SK-N-SH treated with all-trans-retinoic acid at 6 μM for 48 hours (cell line): ENCODE results near the gene UBQLN3.

Source experiments
- ATAC-seq: fragments of 200-7000 bp; cut with Tn5 transposase; 3 replicates; pipeline ENCODE4 v1.9.1; 2020; ENCODE audit warnings: mild to moderate bottlenecking, moderate library complexity
- BACH2 ChIP-seq: fragments of 250-450 bp; sonication (Bioruptor Pico); IDR thresholded peaks from 2 replicates; pipeline ENCODE4 v1.9.0; 2021; ENCODE audit warnings: mild to moderate bottlenecking, borderline replicate concordance
- CREB5 ChIP-seq: fragments of 250-450 bp; sonication (Bioruptor Pico); IDR thresholded peaks from 2 replicates; pipeline ENCODE4 v1.5.1; 2020; ENCODE audit warnings: low read depth, mild to moderate bottlenecking, moderate library complexity
- CSDC2 ChIP-seq: fragments of 250-450 bp; sonication (Bioruptor Pico); IDR thresholded peaks from 2 replicates; pipeline ENCODE4 v1.5.0; 2020; ENCODE audit warnings: mild to moderate bottlenecking, moderate library complexity
- ESRRG ChIP-seq: fragments of 250-450 bp; sonication (Bioruptor Pico); IDR thresholded peaks from 2 replicates; pipeline ENCODE4 v1.6.1; 2021; ENCODE audit warnings: mild to moderate bottlenecking
- GLIS3 ChIP-seq: fragments of 250-450 bp; sonication (Bioruptor Pico); IDR thresholded peaks from 2 replicates; pipeline ENCODE4 v1.5.0; 2020; ENCODE audit warnings: mild to moderate bottlenecking, moderate library complexity
- OSR1 ChIP-seq: fragments of 250-450 bp; sonication (Bioruptor Pico); IDR thresholded peaks from 2 replicates; pipeline ENCODE4 v1.8.0; 2022; ENCODE audit warnings: moderate library complexity, mild to moderate bottlenecking, inconsistent platforms
- POU6F1 ChIP-seq: fragments of 250-450 bp; sonication (Bioruptor Pico); IDR thresholded peaks from 2 replicates; pipeline ENCODE4 v1.8.0; 2021; ENCODE audit warnings: low read depth, mild to moderate bottlenecking, moderate library complexity, borderline replicate concordance
- PPARA ChIP-seq: fragments of 250-450 bp; sonication (Bioruptor Pico); IDR thresholded peaks from 2 replicates; pipeline ENCODE4 v1.5.0; 2020; ENCODE audit warnings: mild to moderate bottlenecking, borderline replicate concordance
- RARB ChIP-seq: fragments of 250-450 bp; sonication (Bioruptor Pico); IDR thresholded peaks from 2 replicates; pipeline ENCODE4 v1.8.0; 2021; ENCODE audit warnings: mild to moderate bottlenecking, moderate library complexity
- SNAI2 ChIP-seq: fragments of 250-450 bp; sonication (Bioruptor Pico); IDR thresholded peaks from 2 replicates; pipeline ENCODE4 v1.5.0; 2020; ENCODE audit warnings: mild to moderate bottlenecking, moderate library complexity
- TCF4 ChIP-seq: fragments of 250-450 bp; sonication (Bioruptor Pico); IDR thresholded peaks from 2 replicates; pipeline ENCODE4 v1.8.0; 2021; ENCODE audit warnings: mild to moderate bottlenecking, moderate library complexity, borderline replicate concordance
- ZC3H10 ChIP-seq: fragments of 250-450 bp; sonication (Bioruptor Pico); IDR thresholded peaks from 2 replicates; pipeline ENCODE4 v1.5.1; 2021; ENCODE audit warnings: mild to moderate bottlenecking, moderate library complexity
- ZFP3 ChIP-seq: fragments of 250-450 bp; sonication (Bioruptor Pico); IDR thresholded peaks from 2 replicates; pipeline ENCODE4 v1.5.0; 2020; ENCODE audit warnings: mild to moderate bottlenecking, moderate library complexity
- ZFP30 ChIP-seq: fragments of 450-650 bp; formaldehyde crosslinking; IDR thresholded peaks from 2 replicates; pipeline ENCODE4 v1.5.0; 2022; ENCODE audit warnings: mild to moderate bottlenecking, moderate library complexity
- ZNF70 ChIP-seq: fragments of 450-650 bp; formaldehyde crosslinking; IDR thresholded peaks from 2 replicates; pipeline ENCODE4 v1.5.0; 2020; ENCODE audit warnings: mild to moderate bottlenecking, moderate library complexity
- ZNF8 ChIP-seq: fragments of 450-650 bp; formaldehyde crosslinking; IDR thresholded peaks from 2 replicates; pipeline ENCODE4 v1.5.0; 2020; ENCODE audit warnings: mild to moderate bottlenecking, moderate library complexity
- TF ChIP-seq, protein P1 (sequence below): fragments of 250-450 bp; sonication (Bioruptor Pico); IDR thresholded peaks from 2 replicates; pipeline ENCODE4 v1.8.0; 2020; ENCODE audit warnings: mild to moderate bottlenecking, moderate library complexity, borderline replicate concordance
- TF ChIP-seq, protein P2 (sequence below): fragments of 250-450 bp; sonication (Bioruptor Pico); IDR thresholded peaks from 2 replicates; pipeline ENCODE4 v1.5.0; 2020; ENCODE audit warnings: mild to moderate bottlenecking, moderate library complexity
- TF ChIP-seq, protein P3 (sequence below): fragments of 250-450 bp; sonication (Bioruptor Pico); IDR thresholded peaks from 2 replicates; pipeline ENCODE4 v1.5.1; 2021; ENCODE audit warnings: mild to moderate bottlenecking, moderate library complexity

UBQLN3 gene

GRCh38 chr11:5473921-5474320 lies 35.8 kb downstream of the UBQLN3 start:
- ATAC-seq = no peak

GRCh38 chr11:5467527-5467926 lies 42.2 kb downstream of the UBQLN3 start:
- no peak for ATAC-seq
- TF ChIP-seq GLIS3 (CRISPR knock-in tag) = no peak
- no peak for TF ChIP-seq ZC3H10 (CRISPR knock-in tag)
- no peak for TF ChIP-seq TCF4 (CRISPR knock-in tag)

More at GRCh38 chr11:5473921-5474320, 35.8 kb downstream of the UBQLN3 start:
- TF ChIP-seq POU6F1 (no peak), ZNF8 (CRISPR knock-in tag) (no peak), ZC3H10 (CRISPR knock-in tag) (no peak), GLIS3 (CRISPR knock-in tag) (no peak), BACH2 (CRISPR knock-in tag) (no peak), CREB5 (CRISPR knock-in tag) (no peak), TCF4 (CRISPR knock-in tag) (no peak), SNAI2 (CRISPR knock-in tag) (no peak)
- TF ChIP-seq, protein P1, sequence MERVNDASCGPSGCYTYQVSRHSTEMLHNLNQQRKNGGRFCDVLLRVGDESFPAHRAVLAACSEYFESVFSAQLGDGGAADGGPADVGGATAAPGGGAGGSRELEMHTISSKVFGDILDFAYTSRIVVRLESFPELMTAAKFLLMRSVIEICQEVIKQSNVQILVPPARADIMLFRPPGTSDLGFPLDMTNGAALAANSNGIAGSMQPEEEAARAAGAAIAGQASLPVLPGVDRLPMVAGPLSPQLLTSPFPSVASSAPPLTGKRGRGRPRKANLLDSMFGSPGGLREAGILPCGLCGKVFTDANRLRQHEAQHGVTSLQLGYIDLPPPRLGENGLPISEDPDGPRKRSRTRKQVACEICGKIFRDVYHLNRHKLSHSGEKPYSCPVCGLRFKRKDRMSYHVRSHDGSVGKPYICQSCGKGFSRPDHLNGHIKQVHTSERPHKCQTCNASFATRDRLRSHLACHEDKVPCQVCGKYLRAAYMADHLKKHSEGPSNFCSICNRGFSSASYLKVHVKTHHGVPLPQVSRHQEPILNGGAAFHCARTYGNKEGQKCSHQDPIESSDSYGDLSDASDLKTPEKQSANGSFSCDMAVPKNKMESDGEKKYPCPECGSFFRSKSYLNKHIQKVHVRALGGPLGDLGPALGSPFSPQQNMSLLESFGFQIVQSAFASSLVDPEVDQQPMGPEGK (CRISPR knock-in tag) = no peak
- TF ChIP-seq, protein P2, sequence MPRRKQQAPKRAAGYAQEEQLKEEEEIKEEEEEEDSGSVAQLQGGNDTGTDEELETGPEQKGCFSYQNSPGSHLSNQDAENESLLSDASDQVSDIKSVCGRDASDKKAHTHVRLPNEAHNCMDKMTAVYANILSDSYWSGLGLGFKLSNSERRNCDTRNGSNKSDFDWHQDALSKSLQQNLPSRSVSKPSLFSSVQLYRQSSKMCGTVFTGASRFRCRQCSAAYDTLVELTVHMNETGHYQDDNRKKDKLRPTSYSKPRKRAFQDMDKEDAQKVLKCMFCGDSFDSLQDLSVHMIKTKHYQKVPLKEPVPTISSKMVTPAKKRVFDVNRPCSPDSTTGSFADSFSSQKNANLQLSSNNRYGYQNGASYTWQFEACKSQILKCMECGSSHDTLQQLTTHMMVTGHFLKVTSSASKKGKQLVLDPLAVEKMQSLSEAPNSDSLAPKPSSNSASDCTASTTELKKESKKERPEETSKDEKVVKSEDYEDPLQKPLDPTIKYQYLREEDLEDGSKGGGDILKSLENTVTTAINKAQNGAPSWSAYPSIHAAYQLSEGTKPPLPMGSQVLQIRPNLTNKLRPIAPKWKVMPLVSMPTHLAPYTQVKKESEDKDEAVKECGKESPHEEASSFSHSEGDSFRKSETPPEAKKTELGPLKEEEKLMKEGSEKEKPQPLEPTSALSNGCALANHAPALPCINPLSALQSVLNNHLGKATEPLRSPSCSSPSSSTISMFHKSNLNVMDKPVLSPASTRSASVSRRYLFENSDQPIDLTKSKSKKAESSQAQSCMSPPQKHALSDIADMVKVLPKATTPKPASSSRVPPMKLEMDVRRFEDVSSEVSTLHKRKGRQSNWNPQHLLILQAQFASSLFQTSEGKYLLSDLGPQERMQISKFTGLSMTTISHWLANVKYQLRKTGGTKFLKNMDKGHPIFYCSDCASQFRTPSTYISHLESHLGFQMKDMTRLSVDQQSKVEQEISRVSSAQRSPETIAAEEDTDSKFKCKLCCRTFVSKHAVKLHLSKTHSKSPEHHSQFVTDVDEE (CRISPR knock-in tag) = no peak

GRCh38 chr11:5460983-5461621 lies 48.7 kb downstream of the UBQLN3 start:
- no peak for ATAC-seq

More at GRCh38 chr11:5460983-5461621, 48.7 kb downstream of the UBQLN3 start:
- no peak for TF ChIP-seq ESRRG
- TF ChIP-seq CREB5 (CRISPR knock-in tag) = no peak
- TF ChIP-seq CSDC2 (CRISPR knock-in tag) = no peak
- TF ChIP-seq PPARA (CRISPR knock-in tag) = no peak
- no peak for TF ChIP-seq ZNF70
- no peak for TF ChIP-seq GLIS3 (CRISPR knock-in tag)
- no peak for TF ChIP-seq ZFP30 (CRISPR knock-in tag)
- TF ChIP-seq, protein P2 (CRISPR knock-in tag) = no peak
- TF ChIP-seq TCF4 (CRISPR knock-in tag) = no peak
- no peak for TF ChIP-seq ZC3H10 (CRISPR knock-in tag)
- TF ChIP-seq RARB = no peak
- TF ChIP-seq, protein P3, sequence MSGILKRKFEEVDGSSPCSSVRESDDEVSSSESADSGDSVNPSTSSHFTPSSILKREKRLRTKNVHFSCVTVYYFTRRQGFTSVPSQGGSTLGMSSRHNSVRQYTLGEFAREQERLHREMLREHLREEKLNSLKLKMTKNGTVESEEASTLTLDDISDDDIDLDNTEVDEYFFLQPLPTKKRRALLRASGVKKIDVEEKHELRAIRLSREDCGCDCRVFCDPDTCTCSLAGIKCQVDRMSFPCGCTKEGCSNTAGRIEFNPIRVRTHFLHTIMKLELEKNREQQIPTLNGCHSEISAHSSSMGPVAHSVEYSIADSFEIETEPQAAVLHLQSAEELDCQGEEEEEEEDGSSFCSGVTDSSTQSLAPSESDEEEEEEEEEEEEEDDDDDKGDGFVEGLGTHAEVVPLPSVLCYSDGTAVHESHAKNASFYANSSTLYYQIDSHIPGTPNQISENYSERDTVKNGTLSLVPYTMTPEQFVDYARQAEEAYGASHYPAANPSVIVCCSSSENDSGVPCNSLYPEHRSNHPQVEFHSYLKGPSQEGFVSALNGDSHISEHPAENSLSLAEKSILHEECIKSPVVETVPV (CRISPR knock-in tag) = no peak
- no peak for TF ChIP-seq POU6F1
- no peak for TF ChIP-seq ZFP3
- TF ChIP-seq OSR1 (CRISPR knock-in tag) = no peak
- no peak for TF ChIP-seq ZNF8 (CRISPR knock-in tag)
- TF ChIP-seq BACH2 (CRISPR knock-in tag) = no peak
